Coronary artery (tissue), 2 donors: ENCODE measurements around the gene ZDHHC24.

Experiments
- DNase-seq: peaks from one replicate; pipeline ENCODE4 v3.0.0-alpha.2; 2017; ENCODE audit warnings: low spot score
- H3K27ac ChIP-seq, 2 donors: fragments of 200-600 bp; sonication (generic); one replicate each; pipeline ENCODE4 v1.5.1; 2016 to 2019
- H3K4me3 ChIP-seq: fragments of 200-600 bp; sonication (generic); 2 replicates; pipeline ENCODE4 v1.5.1; 2016; ENCODE audit warnings: mild to moderate bottlenecking, moderate library complexity
- TF ChIP-seq, protein P1 (sequence below): fragments of 200-600 bp; sonication (generic); IDR thresholded peaks from one replicate; pipeline ENCODE4 v1.5.1; 2019; ENCODE audit warnings: antibody characterized with exemption

Gene ZDHHC24

GRCh38 chr11:66476841-66477251 lies 69.0 kb downstream of the ZDHHC24 start:
- no peak overlapping the region for H3K4me3 ChIP-seq
- DNase-seq: no peak
- no peak overlapping the region for H3K27ac ChIP-seq

DNA sequence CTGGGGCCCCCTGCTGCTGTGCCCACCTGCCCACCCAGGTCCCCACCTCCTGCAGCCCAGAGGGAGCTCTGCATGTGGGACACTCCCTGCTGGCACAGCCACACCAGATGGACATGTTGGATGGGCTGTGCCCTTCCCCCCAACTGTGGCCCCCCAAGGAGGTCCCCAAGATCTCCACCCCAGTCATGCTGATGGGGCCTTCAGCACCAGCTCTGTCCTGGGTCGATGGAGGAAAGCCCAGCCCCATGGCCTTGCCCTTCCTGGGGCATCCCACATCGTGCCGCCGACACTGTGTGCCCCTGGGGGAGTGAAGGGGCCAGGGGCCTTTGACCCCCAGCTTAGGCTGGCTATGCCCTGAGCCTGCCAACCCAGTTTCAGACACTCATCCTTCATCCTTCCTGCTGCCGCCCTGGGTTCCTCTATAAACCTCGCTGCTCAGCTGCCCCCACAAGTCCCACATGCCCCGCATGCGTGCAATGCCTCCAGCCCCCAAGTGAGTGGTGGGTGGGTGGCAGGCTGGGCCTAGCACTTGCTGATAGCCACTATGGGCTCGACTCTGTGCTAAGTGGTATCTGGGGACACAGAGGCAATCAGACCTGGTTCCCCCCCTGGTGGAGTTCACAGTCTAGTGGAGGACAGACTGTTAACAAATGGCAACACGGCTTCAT lies 69.5 kb downstream of the ZDHHC24 start:
- no peak overlapping the region for H3K27ac ChIP-seq
- H3K4me3 ChIP-seq: no peak overlapping the region
- no peak for DNase-seq
- TF ChIP-seq, protein P1, sequence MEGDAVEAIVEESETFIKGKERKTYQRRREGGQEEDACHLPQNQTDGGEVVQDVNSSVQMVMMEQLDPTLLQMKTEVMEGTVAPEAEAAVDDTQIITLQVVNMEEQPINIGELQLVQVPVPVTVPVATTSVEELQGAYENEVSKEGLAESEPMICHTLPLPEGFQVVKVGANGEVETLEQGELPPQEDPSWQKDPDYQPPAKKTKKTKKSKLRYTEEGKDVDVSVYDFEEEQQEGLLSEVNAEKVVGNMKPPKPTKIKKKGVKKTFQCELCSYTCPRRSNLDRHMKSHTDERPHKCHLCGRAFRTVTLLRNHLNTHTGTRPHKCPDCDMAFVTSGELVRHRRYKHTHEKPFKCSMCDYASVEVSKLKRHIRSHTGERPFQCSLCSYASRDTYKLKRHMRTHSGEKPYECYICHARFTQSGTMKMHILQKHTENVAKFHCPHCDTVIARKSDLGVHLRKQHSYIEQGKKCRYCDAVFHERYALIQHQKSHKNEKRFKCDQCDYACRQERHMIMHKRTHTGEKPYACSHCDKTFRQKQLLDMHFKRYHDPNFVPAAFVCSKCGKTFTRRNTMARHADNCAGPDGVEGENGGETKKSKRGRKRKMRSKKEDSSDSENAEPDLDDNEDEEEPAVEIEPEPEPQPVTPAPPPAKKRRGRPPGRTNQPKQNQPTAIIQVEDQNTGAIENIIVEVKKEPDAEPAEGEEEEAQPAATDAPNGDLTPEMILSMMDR: no peak

More at GRCh38 chr11:66476841-66477251, 69.0 kb downstream of the ZDHHC24 start:
- TF ChIP-seq, protein P1: no peak

DNA sequence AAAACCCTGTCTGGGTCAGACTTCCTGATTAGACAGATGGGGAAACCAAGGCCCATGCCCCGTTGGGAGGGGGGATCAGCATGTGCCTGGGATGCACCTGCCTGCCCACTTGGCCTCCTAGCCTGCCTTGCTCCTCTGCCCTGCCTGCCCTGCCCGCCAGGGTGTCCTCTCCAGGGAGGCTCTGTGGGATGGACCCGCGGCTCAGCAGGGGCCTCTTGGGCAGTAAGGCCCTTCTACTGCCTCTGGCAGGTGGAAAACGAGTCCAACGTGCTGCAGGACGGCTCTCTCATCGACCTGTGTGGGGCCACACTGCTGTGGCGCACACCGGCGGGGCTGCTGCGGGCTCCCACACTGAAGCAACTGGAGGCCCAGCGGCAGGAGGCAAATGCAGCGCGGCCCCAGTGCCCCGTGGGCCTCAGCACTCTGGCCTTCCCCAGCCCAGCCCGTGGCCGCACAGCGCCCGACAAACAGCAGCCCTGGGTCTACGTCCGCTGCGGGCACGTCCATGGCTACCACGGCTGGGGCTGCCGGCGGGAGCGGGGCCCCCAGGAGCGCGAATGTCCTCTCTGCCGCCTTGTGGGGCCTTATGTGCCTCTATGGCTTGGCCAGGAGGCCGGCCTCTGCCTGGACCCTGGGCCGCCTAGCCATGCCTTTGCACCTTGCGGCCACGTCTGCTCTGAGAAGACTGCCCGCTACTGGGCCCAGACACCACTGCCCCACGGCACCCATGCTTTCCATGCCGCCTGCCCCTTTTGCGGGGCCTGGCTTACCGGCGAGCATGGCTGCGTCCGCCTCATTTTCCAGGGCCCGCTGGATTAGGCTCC lies 70.3 kb downstream of the ZDHHC24 start:
- TF ChIP-seq, protein P1: no peak
- H3K27ac ChIP-seq: no peak overlapping the region
- no peak overlapping the region for H3K4me3 ChIP-seq
- no peak for DNase-seq

GRCh38 chr11:66473608-66474515 lies 72.0 kb downstream of the ZDHHC24 start:
- DNase-seq: no peak
- Histone ChIP-seq H3K4me3 (no peak overlapping the region), H3K27ac (no peak overlapping the region)
- TF ChIP-seq, protein P1: no peak

DNA sequence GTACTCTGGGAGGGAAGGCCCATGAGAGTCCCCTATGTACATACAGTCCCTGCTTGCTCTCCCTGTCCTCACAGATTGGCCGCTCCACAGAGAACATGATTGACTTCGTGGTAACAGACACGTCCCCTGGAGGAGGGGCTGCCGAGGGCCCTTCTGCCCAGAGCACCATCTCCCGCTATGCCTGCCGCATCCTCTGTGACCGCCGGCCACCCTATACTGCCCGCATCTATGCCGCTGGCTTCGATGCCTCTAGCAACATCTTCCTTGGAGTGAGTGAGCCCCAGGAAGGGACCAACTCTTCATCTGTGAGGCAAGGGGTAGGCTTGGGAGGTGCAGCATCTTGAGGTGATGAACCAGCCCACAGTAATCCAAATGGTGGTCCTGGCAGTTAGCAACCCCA lies 72.7 kb downstream of the ZDHHC24 start:
- TF ChIP-seq, protein P1: no peak
- DNase-seq: no peak
- Histone ChIP-seq H3K27ac (no peak overlapping the region), H3K4me3 (no peak overlapping the region)

- TF ChIP-seq, protein P1: no peak
- no peak for DNase-seq
- Histone ChIP-seq H3K4me3 (no peak overlapping the region), H3K27ac (no peak overlapping the region)
Observed at GRCh38 chr11:66472054-66472453, 73.8 kb downstream of the ZDHHC24 start.
